T-helper 17 cell (primary cell): ENCODE data around the gene SLC2A4RG. TPM values are rescaled to one million over a fixed set of nuclear protein-coding genes. Genes with fewer than 3 reads are reported as not detected.
"Not testable (repeated sequence)": the region's sequence is repeated elsewhere in the genome, so short reads cannot be mapped to it uniquely, and the experiment has no call there.

ENCODE experiments used
- ATAC-seq: fragments of 150-1000 bp; cut with Tn5 transposase; 2 replicates; pipeline ENCODE4 v1.10.0; 2021; ENCODE audit warnings: mild to moderate bottlenecking, moderate library complexity
- DNase-seq, 3 donors: peaks; one replicate each; pipeline versions ENCODE4 v3.0.0 to v3.0.0-alpha.2; 2020 to 2021
- H3K9me3 ChIP-seq: one replicate; pipeline ENCODE4 v1.7.0; 2013; ENCODE audit warnings: low read length, mild to moderate bottlenecking; ENCODE audit not compliant: control insufficient read depth, poor library complexity, severe bottlenecking
- H3K27ac Mint-ChIP-seq: one replicate; pipeline ENCODE4 v1.8.0; 2022; ENCODE audit warnings: mild to moderate bottlenecking, moderate library complexity, mixed read lengths
- H3K27me3 Mint-ChIP-seq: one replicate; pipeline ENCODE4 v1.8.0; 2022; ENCODE audit warnings: mixed read lengths
- H3K36me3 Mint-ChIP-seq: one replicate; pipeline ENCODE4 v1.8.0; 2022; ENCODE audit warnings: low read depth, mixed read lengths
- H3K4me1 Mint-ChIP-seq: one replicate; pipeline ENCODE4 v1.8.0; 2022; ENCODE audit warnings: mild to moderate bottlenecking, mixed read lengths
- H3K4me3 Mint-ChIP-seq: one replicate; pipeline ENCODE4 v1.8.0; 2022; ENCODE audit warnings: mild to moderate bottlenecking, moderate library complexity, mixed read lengths
- total RNA-seq, 4 donors: library from RNA in 2 of 4; stranded (reverse) in 2 of 4; gene quantifications; one replicate each; pipeline ENCODE4 v1.2.3 and lab custom pipeline; 2022 to 2026

The SLC2A4RG gene
- total RNA-seq, 2 donors from 2014 or later, result 98.1 to 103 TPM

DNA sequence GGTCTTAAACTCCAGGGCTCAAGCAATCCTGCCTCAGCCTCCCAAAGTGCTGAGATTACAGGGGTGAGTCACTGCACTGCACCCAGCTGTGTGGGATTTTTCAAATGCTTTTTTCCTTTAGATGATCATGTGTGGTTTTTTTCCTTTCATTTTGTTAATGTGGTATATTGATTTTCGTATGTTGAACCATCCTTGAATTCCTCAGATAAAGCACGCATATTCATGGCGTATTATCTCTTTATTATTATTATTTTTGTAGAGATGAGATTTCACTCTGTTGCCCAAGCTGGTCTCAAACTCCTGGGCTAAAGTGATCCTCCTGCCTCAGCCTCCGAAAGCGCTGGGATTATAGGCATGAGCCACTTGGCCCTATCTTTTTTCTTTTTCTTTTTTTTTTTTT, 24.7 kb upstream of the SLC2A4RG start:
- ATAC-seq (no peak), DNase-seq (no peak)
- peaks cover 4% of the 10 kb centered on the region for H3K9me3 ChIP-seq
- H3K4me3 Mint-ChIP-seq, result no peak overlapping the region
- peaks cover 12% of the 10 kb centered on the region for H3K36me3 Mint-ChIP-seq
- no peak overlapping the region for H3K27ac Mint-ChIP-seq
- H3K27me3 Mint-ChIP-seq, result no peaks in the 10 kb centered on the region
- peaks cover 23% of the 10 kb centered on the region for H3K4me1 Mint-ChIP-seq

DNA sequence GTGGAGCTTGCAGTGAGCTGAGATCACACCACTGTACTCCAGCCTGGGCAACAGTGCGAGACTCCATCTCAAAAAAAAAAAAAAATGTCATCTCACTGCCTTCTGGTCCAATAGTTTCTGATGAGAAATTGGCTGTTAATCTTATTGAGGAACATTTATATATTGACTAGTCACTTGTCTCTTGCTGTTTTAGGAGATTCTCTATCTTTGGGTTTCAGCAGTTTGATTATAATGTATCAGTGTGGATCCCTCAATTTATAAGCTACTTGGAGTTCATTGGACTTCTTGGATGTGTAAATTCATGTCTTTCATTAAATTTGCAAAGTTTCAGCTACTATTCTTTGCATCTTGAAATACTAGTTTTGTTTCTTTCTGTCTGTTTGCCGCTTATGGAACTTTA, 20.6 kb upstream of the SLC2A4RG start:
- H3K9me3 ChIP-seq, result peaks cover 4% of the 10 kb centered on the region
- Mint-ChIP-seq H3K27me3 (no peaks in the 10 kb centered on the region), H3K4me1 (peaks cover 25% of the 10 kb centered on the region), H3K27ac (no peak overlapping the region), H3K36me3 (peaks cover 14% of the 10 kb centered on the region), H3K4me3 (no peak overlapping the region)
- no peak for DNase-seq
- no peak for ATAC-seq

DNA sequence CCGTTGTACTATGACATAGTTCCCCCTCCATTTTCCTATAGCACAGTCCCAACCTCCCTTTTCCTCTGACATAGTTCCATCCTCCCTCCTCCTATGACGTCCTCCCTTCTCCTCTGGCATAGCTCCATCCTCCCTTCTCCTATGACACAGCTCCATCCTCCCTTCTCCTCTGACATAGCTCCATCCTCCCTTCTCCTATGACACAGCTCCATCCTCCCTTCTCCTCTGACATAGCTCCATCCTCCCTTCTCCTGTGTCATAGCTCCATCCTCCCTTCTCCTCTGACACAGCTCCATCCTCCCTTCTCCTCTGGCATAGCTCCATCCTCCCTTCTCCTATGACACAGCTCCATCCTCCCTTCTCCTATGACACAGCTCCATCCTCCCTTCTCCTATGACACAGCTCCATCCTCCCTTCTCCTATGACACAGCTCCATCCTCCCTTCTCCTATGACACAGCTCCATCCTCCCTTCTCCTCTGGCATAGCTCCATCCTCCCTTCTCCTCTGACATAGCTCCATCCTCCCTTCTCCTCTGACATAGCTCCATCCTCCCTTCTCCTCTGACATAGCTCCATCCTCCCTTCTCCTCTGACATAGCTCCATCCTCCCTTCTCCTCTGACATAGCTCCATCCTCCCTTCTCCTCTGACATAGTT, 16.5 kb upstream of the SLC2A4RG start:
- ATAC-seq, H3K36me3 Mint-ChIP-seq, H3K27me3 Mint-ChIP-seq, DNase-seq, H3K4me3 Mint-ChIP-seq, H3K9me3 ChIP-seq: not testable (repeated sequence)
- Mint-ChIP-seq H3K4me1 (peaks cover 18% of the 10 kb centered on the region), H3K27ac (peak overlapping the region; percentile 69)

DNA sequence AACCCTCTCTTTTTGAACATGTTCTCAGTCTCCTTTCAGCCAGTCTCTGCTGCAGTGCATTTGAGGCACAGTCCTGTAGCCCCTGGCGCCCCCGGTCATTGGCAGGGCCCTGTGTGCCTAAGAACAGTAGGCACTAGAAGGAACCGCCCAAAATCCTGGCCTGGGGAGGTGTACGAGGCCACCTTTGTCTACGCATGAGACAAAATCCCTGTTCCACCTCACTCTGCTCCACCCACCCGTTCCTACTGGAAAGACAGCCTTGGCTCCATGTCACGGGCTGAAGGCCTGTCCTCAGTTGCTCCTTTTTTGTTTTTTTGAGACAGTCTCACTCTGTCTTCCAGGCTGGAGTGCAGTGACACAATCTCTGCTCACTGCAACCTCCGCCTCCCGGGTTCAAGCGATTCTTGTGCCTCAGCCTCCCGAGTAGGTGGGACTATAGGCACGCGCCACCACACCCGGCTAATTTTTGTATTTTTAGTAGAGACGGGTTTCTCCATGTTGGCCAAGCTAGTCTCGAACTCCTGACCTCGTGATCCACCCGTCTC, 9.3 kb upstream of the SLC2A4RG start:
- H3K36me3 Mint-ChIP-seq, H3K9me3 ChIP-seq, ATAC-seq, H3K27me3 Mint-ChIP-seq, DNase-seq, H3K4me3 Mint-ChIP-seq, H3K27ac Mint-ChIP-seq: not testable (repeated sequence)
- H3K4me1 Mint-ChIP-seq, result peaks cover 22% of the 10 kb centered on the region

DNA sequence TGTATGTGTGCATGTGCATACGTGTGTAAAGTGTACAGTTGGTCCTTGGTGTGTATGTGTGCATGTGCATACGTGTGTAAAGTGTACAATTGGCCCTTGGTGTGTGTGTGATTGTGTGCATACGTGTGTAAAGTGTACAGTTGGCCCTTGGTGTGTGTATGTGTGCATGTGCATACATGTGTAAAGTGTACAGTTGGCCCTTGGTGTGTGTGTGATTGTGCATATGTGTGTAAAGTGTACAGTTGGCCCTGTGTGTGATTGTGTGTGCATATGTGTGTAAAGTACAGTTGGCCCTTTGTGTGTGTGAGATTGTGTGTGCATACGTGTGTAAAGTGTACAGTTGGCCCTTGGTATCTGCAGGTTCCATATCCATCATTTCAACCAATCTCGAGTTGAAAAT, 8.2 kb upstream of the SLC2A4RG start:
- no peaks in the 10 kb centered on the region for H3K9me3 ChIP-seq
- DNase-seq, result no peak
- H3K36me3 Mint-ChIP-seq, result peaks cover 3% of the 10 kb centered on the region
- no peak for ATAC-seq
- H3K27me3 Mint-ChIP-seq, result no peaks in the 10 kb centered on the region
- no peak overlapping the region for H3K4me3 Mint-ChIP-seq
- peaks cover 33% of the 10 kb centered on the region for H3K4me1 Mint-ChIP-seq
- H3K27ac Mint-ChIP-seq, result no peak overlapping the region

DNA sequence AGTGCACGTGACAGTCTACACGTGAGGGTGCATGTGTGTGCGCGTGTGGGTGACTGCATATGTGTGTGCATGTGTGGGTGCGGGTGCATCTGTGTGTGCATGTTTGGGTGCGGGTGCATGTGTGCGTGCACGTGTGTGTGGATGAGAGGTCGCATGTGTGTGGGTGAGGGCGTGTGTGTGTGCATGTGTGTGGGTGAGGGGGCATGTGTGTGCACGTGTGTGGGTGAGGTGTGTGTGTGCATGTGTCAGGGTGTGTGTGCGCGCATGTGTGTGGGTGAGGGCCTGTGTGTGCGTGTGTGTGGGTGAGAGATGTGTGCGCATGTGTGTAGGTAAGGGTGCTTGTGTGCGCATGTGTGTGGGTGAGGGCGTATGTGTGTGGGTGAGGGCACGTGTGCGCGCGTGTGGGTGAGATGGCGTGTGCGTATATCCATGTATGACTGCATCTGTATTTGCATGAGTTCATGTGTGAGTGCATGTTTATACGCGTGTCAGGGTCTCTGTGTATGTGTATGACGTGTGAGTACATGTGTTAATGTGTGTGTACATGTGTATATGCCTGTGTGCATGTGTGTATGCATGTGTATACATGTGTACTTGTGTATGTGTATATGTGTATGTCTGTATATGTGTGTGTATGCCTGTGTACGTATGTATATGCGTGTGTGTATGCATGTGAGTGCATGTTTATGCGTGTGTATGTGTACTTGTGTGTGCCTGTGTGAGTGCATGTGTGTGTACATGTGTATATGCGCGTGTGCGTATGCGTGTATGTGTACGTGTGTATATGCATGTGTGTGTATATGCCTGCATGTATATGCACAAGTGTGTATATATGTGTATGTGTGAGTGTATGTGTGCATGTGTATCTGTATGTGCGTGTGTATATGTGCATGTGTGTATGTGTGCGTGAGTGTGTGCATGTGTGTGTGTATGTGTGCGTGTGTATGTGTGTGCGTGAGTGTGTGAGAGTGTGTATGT, 7.2 kb upstream of the SLC2A4RG start:
- no peak overlapping the region for H3K4me3 Mint-ChIP-seq
- no peak for DNase-seq
- H3K27me3 Mint-ChIP-seq, result no peaks in the 10 kb centered on the region

DNA sequence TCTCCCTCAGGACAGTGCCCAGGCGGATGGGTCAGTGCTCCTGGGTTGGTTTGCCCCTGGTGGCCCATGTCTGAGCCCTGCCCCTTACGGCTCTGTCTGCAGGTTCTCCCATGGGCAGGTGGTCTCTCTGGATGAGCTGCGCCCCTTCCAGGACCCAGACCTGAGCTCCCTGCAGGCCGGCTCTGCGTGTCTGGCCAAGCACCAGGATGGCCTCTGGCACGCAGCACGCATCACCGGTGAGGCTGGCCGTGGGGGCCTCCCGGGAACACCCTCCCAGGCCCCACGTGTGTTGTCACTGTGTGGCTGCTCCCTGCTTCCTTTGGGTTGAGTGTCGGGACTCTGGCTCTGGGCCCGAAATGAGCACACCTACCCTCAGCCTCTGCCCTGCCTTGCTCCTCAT, 6.5 kb upstream of the SLC2A4RG start:
- Mint-ChIP-seq H3K27me3 (no peaks in the 10 kb centered on the region), H3K4me1 (peaks cover 28% of the 10 kb centered on the region), H3K4me3 (no peak overlapping the region), H3K27ac (no peak overlapping the region), H3K36me3 (peaks cover 3% of the 10 kb centered on the region)
- ATAC-seq (no peak), DNase-seq (no peak)
- H3K9me3 ChIP-seq, result no peaks in the 10 kb centered on the region

More for the DNA sequence above, 7.2 kb upstream of the SLC2A4RG start:
- H3K27ac Mint-ChIP-seq, result no peak overlapping the region
- H3K36me3 Mint-ChIP-seq, result peaks cover 3% of the 10 kb centered on the region
- ATAC-seq, result no peak
- no peaks in the 10 kb centered on the region for H3K9me3 ChIP-seq
- peaks cover 31% of the 10 kb centered on the region for H3K4me1 Mint-ChIP-seq

DNA sequence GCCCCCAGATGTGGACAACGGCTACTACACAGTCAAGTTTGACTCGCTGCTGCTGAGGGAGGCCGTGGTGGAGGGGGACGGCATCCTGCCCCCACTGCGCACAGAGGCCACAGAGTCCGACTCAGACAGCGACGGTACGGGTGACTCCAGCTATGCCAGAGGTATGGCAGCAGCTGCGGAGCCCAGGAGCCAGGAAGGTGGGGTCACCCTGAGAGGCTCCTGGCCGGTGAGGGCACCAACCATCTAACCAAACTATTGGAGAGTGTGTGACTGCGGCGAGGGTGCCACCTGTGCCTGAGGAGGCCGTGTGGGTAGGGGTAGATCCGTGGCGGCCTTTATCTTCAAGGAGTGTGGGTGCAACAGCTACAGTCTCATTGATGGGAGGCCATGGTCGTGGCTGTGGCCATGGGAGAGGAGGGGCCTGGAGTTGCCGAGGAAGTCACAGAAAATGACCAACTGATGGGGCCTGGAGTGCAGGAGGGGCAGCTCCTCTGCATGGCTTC, 5.9 kb upstream of the SLC2A4RG start:
- no peaks in the 10 kb centered on the region for H3K9me3 ChIP-seq
- no peak overlapping the region for H3K4me3 Mint-ChIP-seq
- peaks cover 23% of the 10 kb centered on the region for H3K4me1 Mint-ChIP-seq
- H3K36me3 Mint-ChIP-seq, result peaks cover 3% of the 10 kb centered on the region
- no peak for ATAC-seq
- H3K27me3 Mint-ChIP-seq, result no peaks in the 10 kb centered on the region
- DNase-seq, result no peak
- H3K27ac Mint-ChIP-seq, result peak overlapping the region; percentile 35

DNA sequence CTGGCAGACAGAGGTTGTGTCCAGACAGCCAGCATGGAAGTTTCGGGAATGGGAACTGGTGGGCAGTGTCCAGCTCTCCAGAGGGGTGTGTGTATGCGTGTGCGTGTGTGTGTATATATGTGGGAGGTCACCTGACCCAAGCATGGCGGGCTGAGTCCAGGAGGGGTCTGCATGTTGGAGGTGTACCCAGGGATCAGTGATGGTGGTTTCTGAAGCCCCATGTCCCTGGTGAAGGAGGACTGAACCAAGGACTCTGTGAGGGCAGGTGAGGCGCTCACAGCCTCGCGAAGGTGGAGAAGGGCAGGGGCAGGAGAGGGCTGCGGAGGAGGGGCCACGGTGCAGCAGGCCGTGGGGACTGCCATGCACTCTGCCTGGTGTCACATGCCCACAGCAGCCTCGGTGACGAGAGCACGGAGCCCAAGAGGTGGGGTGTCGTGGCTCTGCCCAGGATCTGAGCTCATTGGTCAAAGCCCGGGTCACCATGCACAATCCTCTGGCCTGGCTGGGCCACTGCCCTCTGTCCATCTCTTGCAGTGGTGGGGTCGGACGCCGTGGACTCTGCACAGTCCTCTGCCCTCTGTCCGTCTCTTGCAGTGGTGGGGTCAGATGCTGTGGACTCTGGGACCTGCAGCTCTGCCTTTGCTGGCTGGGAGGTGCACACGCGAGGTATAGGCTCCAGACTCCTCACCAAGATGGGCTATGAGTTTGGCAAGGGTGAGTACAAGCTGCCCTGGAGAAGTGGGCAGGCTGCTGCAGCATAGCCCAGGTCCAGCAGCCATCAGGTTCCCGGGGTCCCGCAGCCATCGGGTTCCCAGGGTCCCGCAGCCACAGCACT, 5.2 kb upstream of the SLC2A4RG start:
- peaks cover 20% of the 10 kb centered on the region for H3K4me1 Mint-ChIP-seq
- H3K36me3 Mint-ChIP-seq, result peaks cover 3% of the 10 kb centered on the region
- no peak for DNase-seq
- H3K4me3 Mint-ChIP-seq, result no peak overlapping the region
- ATAC-seq, result no peak
- no peaks in the 10 kb centered on the region for H3K9me3 ChIP-seq
- H3K27me3 Mint-ChIP-seq, result no peaks in the 10 kb centered on the region
- peak overlapping the region; percentile 35 for H3K27ac Mint-ChIP-seq

DNA sequence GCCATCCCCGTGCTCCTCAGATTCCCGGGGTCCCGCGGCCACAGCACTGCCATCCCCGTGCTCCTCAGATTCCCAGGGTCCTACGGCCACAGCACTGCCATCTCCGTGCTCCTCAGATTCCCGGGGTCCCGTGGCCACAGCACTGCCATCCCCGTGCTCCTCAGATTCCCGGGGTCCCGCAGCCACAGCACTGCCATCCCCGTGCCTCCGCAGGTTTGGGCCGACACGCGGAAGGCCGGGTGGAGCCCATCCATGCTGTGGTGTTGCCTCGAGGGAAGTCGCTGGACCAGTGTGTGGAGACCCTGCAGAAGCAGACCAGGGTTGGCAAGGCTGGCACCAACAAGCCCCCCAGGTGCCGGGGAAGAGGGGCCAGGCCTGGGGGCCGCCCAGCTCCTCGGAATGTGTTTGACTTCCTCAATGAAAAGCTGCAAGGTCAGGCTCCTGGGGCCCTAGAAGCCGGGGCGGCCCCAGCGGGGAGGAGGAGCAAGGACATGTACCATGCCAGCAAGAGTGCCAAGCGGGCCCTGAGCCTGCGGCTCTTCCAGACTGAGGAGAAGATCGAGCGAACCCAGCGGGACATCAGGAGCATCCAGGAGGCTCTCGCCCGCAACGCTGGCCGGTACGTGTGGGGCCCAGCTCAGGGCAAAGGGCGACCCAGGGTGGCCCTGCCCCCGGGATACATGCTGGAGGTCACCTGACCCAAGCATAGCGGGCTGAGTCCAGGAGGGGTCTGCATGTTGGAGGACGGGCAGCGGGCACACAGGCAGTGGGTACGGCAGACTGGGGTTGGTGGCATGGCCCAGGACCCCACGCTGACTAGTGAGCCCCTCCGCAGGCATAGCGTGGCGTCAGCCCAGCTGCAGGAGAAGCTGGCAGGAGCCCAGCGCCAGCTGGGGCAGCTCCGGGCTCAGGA, 4.4 kb upstream of the SLC2A4RG start:
- peaks cover 3% of the 10 kb centered on the region for H3K36me3 Mint-ChIP-seq
- peak overlapping the region; percentile 79 for H3K27ac Mint-ChIP-seq
- no peaks in the 10 kb centered on the region for H3K9me3 ChIP-seq
- ATAC-seq, result no peak
- peaks cover 16% of the 10 kb centered on the region for H3K4me1 Mint-ChIP-seq
- H3K4me3 Mint-ChIP-seq, result peak overlapping the region; percentile 92
- no peaks in the 10 kb centered on the region for H3K27me3 Mint-ChIP-seq
- no peak for DNase-seq

DNA sequence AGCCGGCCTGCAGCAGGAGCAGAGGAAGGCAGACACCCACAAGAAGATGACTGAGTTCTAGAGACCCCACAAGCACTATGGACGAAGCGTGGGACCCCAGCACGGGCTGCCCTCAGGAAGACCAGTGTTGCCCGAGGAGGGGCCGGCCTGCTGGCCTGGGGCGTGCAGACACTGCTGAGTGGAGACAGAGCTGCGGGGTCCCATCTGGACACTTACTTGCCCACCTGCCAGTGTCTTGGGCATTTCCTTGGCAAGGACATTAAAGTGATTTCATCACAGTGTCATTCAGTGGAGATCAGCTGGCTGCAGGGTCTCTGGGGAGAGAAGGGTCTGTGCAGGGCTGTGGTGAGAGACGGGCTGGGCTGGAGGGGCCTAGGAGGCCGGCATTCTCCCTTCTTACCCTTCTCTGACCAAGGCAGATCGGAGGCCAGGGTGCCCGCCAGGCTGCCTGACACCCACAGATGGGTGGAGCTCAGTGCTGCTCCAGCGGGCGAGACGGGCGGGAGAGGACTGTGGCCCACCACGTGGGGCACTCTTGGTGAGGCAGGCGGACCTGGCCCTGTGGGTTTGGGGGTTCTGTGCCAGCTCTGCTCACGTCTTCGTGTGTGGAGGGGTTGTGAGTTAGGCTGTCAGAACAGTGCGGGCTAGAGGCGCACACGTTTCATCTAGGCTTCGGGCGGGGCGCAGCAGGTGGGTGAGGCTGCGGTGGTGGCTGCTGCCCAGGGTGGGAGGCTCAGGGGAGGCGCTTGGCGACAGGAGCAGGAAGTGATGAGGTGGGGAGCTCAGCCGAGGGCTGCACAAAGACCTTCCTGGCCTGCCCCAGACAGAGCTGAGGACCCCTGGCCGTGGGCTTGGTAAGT, 3.5 kb upstream of the SLC2A4RG start, which contains the start of gene LIME1:
Gene LIME1 (plus strand): TSS at position 806 of the 860 bp plus-strand sequence. CDS start 886 bp downstream, outside the sequence.
- H3K36me3 Mint-ChIP-seq, result peaks cover 3% of the 10 kb centered on the region
- H3K27me3 Mint-ChIP-seq, result no peaks in the 10 kb centered on the region

More for the DNA sequence above, 3.5 kb upstream of the SLC2A4RG start, which contains the start of gene LIME1:
- H3K4me1 Mint-ChIP-seq, result peaks cover 16% of the 10 kb centered on the region
- no peaks in the 10 kb centered on the region for H3K9me3 ChIP-seq
- ATAC-seq (peak; percentile 74), DNase-seq (peak; percentile 67 to 74 (median 68))
- H3K27ac Mint-ChIP-seq, result peak within 1 kb of the TSS; percentile 79
- peak within 1 kb of the TSS; percentile 92 for H3K4me3 Mint-ChIP-seq
